ENCODE measurements around the gene TMEM52B.

GRCh38 chr12:10171973-10172728, 6.7 kb upstream of the TMEM52B start, which contains the start of gene OLR1:
- TF ChIP-seq ZNF280D (tag by site-specific recombination; IDR thresholded peaks at IDR 0.05) (no peak), ZNF776 (tag by site-specific recombination; IDR thresholded peaks at IDR 0.05; ENCODE audit: borderline replicate concordance) (no peak)

Data from HEK293 (cell line).